ENCODE measurements around the gene RANBP10.
"Not testable (repeated sequence)": the region's sequence is repeated elsewhere in the genome, so short reads cannot be mapped to it uniquely, and the experiment has no call there.

RANBP10 gene

GRCh38 chr16:67774457-67774853 lies 31.9 kb downstream of the RANBP10 start:
- no peak for DNase-seq

DNA sequence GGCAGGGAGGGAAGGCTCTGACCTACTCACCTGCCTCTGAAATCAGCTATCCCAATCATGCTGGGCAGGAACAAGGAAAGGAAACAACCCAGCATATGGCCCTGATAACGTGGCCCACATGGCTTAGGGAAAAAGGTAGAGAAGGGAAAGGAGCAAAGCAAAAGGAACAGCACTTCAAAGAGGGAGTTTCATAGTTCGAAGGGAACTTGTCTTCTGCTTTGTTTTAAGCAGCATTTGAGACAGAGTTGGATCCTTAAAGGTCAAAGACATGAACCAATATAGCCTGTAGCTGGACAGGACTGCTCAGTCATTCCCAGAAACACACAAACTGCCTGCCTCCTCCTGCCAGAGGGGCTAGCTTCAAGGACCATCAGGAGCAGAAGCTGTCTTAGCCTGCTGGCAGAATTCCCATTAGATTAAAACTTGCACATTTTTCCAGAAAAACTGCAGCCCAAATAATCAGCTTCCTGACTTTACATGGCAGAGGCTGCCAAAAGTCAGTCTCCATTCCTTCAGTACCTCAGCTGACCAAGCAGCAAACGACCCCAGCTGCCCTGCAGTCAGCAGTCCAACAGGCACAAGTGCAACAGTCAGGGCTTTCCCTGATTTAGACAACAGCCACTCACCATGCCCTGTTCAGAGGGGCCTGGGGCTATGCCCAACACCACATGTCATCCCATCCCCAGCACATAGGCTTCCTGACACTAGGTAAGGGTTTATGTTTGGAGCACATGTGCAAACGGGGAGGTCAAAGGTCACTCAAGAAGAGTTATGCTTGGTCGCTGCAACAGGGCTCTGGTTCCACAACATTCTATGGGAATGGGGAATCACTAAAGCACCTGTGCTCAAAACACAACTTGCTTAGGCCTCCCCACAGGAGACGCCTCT lies 32.5 kb downstream of the RANBP10 start:
- no peak for DNase-seq

GRCh38 chr16:67773099-67773498 lies 33.3 kb downstream of the RANBP10 start:
- no peak for DNase-seq

GRCh38 chr16:67770346-67770991 lies 35.9 kb downstream of the RANBP10 start:
- no peak for DNase-seq

DNA sequence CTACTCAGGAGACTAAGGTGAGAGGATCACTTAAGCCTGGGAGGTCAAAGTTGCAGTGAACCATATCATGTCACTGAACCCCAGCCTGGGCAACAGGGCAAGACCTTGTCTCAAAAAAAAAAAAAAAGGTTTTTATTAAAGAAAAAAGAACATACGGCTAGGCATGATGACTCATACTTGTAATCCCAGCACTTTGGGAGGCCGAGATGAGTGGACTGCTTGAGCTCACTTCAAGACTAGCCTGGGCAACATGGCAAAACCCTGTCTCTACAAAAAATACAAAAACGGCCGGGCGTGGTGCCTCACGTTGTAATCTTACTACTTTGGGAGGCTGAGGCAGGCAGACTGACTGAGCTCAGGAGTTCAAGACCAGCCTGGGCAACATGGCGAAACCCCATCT lies 38.4 kb downstream of the RANBP10 start:
- no peak for DNase-seq

DNA sequence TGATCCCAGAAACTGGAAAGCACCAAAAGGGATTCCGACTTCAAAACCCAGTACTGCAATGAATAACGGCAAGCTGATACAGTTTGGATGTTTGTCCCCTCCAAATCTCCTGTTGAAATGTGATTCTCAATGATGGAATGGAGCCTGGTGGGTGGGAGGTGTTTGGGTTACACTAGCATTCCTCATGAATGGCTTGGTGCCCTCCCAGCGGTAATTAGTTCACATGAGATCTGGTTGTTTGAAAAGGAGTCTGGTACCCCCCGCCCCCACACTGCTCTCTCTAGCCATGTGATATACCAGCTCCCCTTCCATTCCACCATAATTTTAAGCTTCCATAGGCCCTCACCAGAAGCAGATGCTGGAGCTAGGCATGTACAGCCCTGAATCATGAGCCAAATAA lies 40.1 kb downstream of the RANBP10 start:
- DNase-seq = no peak

DNA sequence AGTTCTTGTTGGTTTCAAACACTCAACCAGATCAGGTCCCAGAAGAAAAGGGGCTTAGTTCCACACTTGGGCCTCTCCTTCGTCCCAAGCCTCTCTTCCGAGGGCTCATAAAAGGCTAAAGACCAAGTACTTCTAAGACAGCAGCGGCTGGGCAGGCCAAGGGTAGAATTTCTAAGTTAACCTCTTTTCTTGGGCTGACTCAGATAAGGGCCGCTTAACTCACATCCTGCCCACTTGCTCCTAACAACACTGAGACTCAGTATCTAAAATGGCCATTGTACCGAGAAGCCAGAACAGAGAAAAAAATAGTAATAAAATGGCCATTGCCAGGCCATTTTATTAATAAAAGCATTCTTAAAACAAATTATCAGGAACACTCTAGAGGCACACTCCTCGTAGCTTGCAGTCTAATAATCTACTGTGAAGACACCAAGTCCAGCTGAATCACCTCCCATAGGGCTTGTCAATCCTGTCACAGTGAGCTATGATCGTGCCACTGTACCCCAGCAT lies 42.1 kb downstream of the RANBP10 start:
- DNase-seq = no peak

DNA sequence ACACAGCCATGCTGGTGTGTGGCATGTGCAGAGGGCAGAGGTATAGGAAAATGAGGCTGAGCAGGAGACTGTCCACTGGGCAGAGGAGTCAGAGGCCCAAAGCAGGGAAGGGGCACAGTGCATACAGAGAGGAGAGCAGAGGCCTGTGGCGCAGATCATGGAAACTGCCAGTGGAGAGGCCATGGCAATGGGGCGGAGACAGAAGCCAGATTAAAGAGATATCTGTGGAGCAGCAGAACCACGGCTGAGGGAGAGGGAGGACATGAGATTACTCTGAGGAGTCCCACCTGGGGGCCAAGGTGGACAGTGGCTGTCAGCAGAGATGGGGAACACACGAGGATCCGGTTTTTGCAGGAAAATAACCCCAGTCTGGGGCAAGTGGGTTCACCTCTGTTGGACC lies 43.3 kb downstream of the RANBP10 start:
- no peak for DNase-seq

- DNase-seq = no peak
Measured at GRCh38 chr16:67762385-67762784, 44.0 kb downstream of the RANBP10 start.

GRCh38 chr16:67761924-67762323 lies 44.4 kb downstream of the RANBP10 start:
- no peak for DNase-seq

DNA sequence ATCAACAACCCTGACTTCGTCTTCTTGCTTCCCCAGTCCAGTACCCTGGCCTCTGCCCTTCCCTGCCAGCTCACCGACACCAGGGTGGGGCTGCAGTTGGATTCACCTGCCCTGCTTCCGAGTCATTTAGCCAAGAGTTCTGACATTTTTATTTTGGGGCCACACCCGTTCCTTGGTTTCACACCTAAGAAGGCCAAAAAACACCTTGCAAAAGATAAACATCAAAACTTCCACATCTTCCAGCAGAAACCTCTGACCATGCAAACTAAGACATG lies 45.5 kb downstream of the RANBP10 start:
- DNase-seq = no peak

DNA sequence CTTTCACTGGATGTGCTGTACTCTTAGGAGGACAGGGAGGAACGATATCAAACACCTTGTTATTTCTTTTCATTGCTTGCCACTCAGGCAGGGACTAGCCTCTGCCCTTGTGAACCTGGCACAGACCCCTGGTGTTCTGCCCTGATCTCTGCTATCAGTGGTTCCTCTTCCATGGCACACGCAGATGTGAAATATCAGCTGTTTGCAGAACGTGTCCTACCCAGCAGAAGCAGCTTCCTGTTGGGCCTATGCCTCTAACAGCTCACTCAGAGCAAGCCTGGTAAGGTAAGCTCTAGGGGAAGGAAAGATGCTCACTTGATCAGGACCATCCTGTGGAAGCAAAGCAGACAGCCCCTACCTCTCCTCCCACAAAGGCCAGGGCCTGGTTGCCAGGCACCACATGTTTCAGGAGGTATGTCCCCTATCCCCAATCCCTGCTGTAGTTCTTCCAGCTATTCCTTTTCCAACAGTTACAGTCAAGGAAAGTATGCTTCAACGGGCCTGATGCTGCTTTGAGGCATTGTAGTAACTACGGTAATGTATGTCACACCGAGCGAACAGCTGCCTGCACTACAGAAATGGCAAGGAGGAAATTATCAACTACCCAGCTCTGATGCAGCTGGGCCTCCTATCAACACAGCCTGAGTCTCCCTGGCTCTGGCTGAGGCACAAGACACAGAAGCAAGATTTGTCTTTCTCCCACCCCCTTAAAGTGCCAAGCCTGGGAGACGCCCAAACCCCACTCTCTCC lies 46.0 kb downstream of the RANBP10 start:
- no peak for DNase-seq

- no peak for DNase-seq
Measured at GRCh38 chr16:67758966-67759365, 47.4 kb downstream of the RANBP10 start.

DNA sequence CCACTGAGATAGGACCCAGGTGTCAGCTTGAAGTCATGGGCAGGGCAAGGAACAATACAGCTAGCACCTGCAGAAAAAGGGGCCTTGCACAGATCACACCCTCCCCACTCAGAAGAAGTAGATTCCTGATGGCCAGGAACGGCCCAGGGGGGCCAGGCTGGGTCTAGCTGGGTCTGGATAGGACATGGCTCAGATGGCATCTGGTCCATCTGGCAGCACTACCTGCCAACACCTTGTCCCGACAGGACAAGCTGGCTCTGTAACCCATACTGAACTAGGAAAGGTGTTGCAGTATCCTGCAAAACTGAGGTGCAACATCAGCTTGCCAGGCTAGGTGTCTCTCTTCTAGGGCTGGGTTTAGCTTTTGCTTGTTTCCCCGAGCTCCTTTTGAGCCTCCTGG lies 48.4 kb downstream of the RANBP10 start:
- DNase-seq = no peak

DNA sequence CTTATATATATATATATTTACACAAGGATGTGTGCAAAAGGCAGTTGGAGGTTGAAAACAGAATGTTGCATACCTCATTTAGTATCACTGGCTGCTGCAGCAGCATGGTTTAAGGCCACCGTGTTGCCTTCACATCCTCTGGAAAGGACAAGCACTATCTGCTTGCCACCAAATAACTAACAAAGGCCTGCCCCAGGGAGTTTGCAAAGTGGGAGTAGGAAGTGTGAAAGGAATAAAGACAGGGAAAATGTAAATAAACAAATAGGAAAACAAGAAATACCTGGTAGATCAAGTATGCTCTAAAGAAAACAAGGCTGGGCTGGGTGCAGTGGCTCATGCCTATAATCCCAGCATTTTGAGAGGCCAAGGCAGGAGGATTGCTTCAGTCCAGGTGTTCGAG lies 53.7 kb downstream of the RANBP10 start:
- no peak for DNase-seq

DNA sequence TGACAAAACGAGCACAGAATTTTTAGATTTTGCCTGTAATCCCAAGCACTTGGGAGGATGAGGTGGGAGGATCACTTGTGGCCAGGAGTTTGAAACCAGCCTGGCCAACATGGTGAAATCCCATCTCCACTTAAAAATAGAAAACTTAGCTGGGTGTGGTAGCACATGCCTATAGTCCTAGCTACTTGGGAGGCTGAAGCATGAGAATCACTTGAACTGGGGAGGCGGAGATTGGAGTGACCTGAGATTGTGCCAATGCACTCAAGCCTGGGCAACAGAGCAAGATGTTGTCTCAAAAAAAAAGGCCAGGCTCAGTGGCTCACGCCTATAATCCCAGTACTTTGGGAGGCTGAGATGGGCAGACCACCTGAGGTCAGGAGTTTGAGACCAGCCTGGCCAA lies 55.0 kb downstream of the RANBP10 start:
- not testable (repeated sequence) for DNase-seq

DNA sequence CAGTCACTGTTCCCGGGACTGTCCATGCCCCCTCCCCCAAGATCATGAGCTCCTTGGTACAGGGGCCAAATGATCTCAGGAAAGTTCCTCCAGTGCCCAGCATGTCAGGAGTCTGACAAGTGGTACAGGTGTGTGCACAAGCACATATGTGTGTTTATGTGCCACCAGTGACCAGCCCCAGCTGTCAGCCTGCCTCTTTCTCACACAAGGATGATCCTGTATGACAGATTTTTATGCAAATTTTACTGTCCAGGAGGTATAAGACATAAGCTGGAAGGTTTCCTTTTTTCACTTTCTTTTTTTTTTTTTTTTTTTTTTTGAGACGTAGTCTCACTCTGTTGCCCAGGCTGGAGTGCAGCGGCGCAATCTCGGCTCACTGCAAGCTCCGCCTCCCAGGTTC lies 55.9 kb downstream of the RANBP10 start:
- no peak for DNase-seq

DNA sequence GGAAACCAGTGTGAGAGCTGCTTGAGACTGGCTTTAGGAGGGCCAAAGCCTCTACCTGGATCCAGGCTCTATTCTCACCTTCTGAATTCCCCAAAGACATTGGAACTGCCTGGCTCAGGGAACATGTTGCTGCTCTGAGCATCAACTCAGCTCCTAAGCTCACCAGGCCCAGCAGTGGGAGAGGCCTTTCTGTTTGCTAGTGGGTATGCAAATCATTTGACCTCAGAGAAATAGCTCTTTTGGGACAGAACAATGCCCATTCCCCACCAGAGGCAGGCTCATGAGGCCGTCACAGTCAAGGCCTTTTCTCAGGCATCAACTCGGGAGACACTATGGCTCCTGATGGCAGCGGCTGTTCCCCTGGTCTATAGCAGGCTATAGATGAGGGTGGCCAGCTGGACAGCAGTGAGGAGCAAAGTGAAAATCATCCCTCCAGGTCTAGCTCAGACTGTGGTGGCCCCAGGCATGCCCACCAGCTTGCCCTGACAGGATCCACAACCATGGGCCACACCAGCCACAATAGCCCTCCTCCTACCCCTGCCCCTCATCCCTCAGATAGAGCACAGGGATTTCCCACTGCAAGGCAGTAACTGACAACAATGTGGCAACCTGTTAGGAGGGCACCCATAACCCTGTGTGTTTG lies 56.8 kb downstream of the RANBP10 start:
- DNase-seq = no peak

DNA sequence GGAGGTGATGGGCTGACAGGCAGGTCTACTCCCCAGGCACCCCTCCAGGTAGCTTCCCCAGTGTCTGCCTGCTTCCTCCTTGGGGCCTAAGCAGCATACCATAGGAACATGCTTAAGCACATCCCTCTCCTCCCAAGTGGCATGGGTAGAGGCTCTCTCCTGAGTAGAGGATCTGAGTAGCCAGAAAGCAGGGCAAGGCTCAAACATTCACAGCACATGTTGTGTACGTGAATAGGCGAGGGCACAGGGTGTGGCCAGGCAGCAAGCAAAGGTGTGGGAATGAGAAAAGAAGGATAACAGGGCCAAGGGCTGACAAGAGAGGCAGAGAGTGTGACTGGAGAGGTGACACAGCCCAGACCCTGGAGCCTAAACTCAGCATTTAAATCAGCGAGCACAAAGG lies 57.5 kb downstream of the RANBP10 start:
- DNase-seq = no peak

GRCh38 chr16:67746846-67747245 lies 59.5 kb downstream of the RANBP10 start:
- DNase-seq = no peak

DNA sequence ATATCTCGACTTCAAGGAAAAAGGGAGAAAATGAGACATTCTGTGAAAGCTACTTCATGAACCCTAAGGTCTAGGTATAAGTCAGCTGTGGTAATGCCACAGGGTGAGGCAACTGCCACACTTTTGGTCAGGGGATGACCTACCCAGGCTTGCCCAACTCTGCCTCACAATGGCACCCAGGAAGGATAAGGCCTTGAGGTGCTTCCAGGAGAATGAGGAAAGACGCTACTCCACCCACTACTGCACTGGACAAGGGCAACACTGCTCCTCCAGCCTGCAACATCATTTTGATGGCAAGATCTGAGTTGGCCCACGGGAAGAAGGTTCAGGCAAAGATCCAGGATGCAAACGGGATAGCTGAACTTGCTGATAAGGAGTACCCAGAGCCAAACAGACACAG lies 65.2 kb downstream of the RANBP10 start:
- no peak for DNase-seq

- no peak for DNase-seq
Measured at GRCh38 chr16:67740391-67740790, 66.0 kb downstream of the RANBP10 start.

DNA sequence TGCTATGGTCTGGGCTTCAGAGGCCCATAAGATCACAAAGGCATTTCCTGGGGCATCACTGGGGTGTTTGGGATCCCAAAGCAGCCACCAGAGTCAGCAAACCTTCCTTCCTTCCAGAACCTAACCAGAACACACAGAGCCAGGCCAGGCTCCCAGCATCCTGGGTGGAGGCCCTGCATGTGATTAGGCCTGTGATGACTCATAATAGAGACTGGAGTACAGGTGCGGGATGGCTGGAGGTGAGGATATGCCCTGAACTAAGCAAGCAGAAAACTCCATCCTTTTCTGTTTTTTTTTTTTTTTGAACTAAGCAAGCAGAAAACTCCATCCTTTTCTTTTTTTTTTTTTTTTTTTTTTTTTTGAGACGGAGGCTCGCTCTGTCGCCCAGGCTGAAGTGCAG lies 69.5 kb downstream of the RANBP10 start:
- no peak for DNase-seq

All from SHP77 treated with DMSO at 0.1 percent for 48 hours (cell line).